ENCODE results near the gene UTP18.

The UTP18 gene

DNA sequence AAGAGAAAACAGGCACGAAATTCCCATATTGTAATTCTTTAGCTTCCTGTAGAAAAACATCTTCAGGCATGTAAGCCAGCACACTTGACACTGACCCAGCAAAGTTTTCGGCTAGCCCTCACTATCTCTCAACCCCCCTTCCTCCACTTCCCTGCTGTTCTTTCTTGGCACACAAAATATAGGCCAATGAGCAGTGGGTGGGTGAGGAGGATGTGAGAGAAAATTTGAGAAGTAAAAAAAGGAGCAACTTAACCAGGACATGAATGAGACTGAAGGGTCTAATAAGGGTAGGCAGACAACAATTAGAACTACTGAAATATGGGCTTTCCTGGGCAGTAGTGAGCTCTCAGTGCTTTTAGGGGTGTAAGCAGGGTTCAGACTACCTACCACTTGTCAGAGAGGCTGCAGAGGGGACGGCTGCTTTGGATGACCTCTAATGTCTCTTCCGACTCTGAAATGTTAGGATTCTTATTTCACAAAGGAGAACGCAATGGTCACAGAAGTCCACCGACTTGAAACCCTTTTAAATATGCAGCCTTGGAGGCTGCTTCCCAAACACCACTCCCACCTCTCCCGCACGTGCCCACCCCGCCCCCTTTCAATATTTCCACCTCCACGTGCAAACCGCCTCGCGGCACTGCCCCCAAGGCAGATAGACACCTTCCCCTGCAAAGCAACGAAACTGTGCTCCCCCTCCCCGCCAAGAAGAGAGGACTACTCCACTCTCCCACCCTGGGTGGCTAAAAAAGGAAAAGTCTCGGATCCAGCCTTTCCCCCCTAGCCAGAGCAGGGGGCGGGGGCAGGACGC is 1.4 kb upstream of the UTP18 start:
- TF ChIP-seq CREB1 (IDR thresholded peaks at IDR 0.05; ENCODE audit: low read depth) (no peak), TCF12 (IDR thresholded peaks at IDR 0.05; ENCODE audit: low read depth) (no peak), CEBPB (IDR thresholded peaks at IDR 0.05) (no peak), FOXM1 (IDR thresholded peaks at IDR 0.05; ENCODE audit: borderline replicate concordance, low read depth) (no peak), EGR1 (IDR thresholded peaks at IDR 0.05) (no peak), ZBTB7A (IDR thresholded peaks at IDR 0.05; ENCODE audit: low read depth) (no peak), YY1 (IDR thresholded peaks at IDR 0.05; ENCODE audit: low read depth) (no peak), TAF1 (IDR thresholded peaks at IDR 0.05; ENCODE audit: low read depth) (no peak), RAD21 (IDR thresholded peaks at IDR 0.05; ENCODE audit: low read depth) (no peak), TEAD4 (IDR thresholded peaks at IDR 0.05) (no peak), EP300 (IDR thresholded peaks at IDR 0.05; ENCODE audit: borderline replicate concordance) (no peak), NFIC (IDR thresholded peaks at IDR 0.05) (no peak)
- TF ChIP-seq, protein P1, sequence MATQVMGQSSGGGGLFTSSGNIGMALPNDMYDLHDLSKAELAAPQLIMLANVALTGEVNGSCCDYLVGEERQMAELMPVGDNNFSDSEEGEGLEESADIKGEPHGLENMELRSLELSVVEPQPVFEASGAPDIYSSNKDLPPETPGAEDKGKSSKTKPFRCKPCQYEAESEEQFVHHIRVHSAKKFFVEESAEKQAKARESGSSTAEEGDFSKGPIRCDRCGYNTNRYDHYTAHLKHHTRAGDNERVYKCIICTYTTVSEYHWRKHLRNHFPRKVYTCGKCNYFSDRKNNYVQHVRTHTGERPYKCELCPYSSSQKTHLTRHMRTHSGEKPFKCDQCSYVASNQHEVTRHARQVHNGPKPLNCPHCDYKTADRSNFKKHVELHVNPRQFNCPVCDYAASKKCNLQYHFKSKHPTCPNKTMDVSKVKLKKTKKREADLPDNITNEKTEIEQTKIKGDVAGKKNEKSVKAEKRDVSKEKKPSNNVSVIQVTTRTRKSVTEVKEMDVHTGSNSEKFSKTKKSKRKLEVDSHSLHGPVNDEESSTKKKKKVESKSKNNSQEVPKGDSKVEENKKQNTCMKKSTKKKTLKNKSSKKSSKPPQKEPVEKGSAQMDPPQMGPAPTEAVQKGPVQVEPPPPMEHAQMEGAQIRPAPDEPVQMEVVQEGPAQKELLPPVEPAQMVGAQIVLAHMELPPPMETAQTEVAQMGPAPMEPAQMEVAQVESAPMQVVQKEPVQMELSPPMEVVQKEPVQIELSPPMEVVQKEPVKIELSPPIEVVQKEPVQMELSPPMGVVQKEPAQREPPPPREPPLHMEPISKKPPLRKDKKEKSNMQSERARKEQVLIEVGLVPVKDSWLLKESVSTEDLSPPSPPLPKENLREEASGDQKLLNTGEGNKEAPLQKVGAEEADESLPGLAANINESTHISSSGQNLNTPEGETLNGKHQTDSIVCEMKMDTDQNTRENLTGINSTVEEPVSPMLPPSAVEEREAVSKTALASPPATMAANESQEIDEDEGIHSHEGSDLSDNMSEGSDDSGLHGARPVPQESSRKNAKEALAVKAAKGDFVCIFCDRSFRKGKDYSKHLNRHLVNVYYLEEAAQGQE (IDR thresholded peaks at IDR 0.05; ENCODE audit: low read depth), result no peak
- TF ChIP-seq, protein P2, sequence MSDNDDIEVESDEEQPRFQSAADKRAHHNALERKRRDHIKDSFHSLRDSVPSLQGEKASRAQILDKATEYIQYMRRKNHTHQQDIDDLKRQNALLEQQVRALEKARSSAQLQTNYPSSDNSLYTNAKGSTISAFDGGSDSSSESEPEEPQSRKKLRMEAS (IDR thresholded peaks at IDR 0.05), result peak; percentile 90
- TF ChIP-seq, protein P3, sequence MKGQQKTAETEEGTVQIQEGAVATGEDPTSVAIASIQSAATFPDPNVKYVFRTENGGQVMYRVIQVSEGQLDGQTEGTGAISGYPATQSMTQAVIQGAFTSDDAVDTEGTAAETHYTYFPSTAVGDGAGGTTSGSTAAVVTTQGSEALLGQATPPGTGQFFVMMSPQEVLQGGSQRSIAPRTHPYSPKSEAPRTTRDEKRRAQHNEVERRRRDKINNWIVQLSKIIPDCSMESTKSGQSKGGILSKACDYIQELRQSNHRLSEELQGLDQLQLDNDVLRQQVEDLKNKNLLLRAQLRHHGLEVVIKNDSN (IDR thresholded peaks at IDR 0.05), result peak; percentile 58; the same call in 1 of the 2 replicates

DNA sequence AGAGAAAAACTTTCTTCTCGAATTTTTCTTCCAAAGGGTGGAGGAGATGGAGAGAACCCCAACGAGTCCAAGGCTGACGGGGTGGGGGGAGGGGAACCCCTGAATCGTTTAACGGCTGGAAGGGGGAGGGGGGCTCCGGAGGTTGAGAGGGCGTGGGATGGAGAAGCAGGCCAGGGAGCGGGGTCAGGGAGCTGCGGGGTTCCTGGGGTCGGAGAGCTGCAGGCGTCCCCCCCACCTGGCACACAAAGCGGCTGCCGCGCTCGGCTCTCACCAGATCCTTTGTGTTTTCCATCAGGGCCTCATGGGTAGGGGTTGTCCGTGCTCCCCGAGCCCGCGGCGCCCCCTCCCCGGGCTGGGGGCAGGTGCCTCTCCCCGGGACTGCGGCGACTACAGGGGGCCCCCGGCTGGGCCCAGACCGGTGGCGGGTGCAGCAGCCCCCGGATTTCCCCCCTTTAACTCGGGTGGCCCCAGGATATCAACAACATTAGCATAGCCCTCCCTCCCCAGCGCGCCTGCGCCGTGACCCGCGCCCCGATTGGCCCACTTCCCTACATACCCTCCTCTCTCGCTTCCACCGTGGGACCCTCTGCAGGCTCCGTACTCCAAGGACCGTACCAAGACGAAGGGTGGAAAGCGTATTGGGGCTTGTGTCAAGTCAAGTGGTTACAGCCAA is 646 bp upstream of the UTP18 start, which contains the start of gene MBTD1:
Gene MBTD1 (minus strand): TSS at position 486 of the 673 bp plus-strand sequence. CDS start 34,888 bp downstream, outside the sequence.
- TF ChIP-seq TEAD4 (IDR thresholded peaks at IDR 0.05) (no peak), EGR1 (IDR thresholded peaks at IDR 0.05) (no peak), ZBTB7A (IDR thresholded peaks at IDR 0.05; ENCODE audit: low read depth) (peak; percentile 71), NFIC (IDR thresholded peaks at IDR 0.05) (no peak)

DNA sequence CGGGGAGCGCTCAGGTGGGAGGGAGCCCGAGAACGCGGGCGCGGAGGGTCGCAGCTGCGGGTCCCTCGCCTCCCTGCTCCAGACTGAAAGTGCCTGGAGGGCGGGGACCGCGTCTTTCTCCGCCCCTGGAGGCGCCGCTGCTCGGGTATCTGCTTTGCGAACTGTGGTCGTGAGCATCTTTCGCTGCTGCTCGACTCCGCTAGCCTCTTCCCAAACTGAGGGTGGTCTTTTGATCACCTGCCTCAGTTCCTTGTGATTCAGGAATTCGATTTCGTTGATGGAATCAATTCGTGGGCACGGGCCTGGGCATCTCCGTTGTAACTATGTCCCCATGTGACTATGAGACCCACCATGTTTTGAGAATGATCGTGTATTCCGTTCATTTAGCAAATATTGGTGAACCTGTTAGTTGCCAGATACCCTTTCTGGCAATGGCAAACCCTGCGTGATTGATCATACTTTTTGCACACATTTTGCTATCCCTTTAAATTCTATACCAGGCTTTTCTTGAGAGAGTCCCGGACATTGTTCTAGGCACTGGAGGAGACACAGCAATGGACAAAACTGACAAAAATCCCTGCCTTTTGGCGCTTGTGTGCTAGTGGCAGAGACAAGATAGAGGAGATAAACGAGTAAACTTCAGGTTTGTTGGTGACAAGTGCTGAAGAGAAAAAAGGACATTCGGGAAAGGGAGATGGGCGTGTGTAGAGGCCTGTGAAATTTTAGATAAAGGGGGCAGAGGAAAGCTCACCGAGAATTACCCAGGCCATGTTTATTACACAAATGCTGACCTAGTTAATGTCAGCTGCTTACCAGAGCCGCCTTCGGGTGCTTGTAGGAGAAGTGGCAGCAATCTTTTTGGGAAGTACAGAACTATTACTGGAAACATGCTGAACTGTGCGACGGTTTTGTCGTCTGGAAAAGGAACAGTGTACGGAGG is 948 bp downstream of the UTP18 start:
- TF ChIP-seq YY1 (IDR thresholded peaks at IDR 0.05; ENCODE audit: low read depth) (no peak), ZBTB7A (IDR thresholded peaks at IDR 0.05; ENCODE audit: low read depth) (peak; percentile 70; the same call in 1 of the 2 replicates)
- TF ChIP-seq, protein P1 (IDR thresholded peaks at IDR 0.05; ENCODE audit: low read depth), result no peak

DNA sequence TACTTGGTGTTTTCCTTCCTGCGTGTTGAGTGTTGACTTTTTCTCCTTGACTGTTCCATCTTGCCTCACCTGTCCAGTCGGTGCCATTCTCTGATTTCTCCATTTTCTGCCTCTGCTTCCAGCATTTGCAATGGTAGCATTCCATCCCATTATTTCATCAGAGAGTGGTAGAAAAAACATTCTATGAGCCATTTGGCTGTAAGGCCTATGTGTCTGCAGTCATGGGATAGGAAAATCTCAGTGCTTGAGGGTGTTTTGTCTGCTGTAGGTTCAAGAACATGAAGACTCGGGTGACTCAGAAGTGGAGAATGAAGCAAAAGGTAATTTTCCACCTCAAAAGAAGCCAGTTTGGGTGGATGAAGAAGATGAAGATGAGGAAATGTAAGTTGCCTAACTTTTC is 2.7 kb downstream of the UTP18 start:
- TF ChIP-seq, protein P3 (IDR thresholded peaks at IDR 0.05), result no peak
- TF ChIP-seq, protein P2 (IDR thresholded peaks at IDR 0.05), result no peak
- no peak for TF ChIP-seq ZBTB7A (IDR thresholded peaks at IDR 0.05; ENCODE audit: low read depth)

DNA sequence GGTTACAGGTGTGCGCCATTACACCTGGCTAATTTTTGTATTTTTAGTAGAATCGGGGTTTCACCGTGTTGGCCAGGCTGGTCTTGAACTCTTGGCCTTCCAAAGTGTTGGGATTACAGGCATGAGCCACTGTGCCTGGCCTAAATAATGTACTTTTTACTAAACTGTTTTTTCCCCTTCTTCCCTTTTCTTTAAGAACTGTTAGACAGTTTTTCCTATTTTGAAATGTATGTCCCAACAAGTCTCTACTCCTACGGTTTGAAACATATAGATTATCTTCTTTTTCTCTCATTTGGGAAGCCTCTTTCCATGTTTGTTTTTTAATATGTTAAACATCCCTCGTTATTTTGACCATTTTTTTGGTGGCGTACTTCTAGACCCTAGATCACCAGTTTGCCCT is 9.6 kb downstream of the UTP18 start:
- TF ChIP-seq CREB1 (IDR thresholded peaks at IDR 0.05; ENCODE audit: low read depth) (no peak), RAD21 (IDR thresholded peaks at IDR 0.05; ENCODE audit: low read depth) (no peak), FOXM1 (IDR thresholded peaks at IDR 0.05; ENCODE audit: borderline replicate concordance, low read depth) (no peak), EGR1 (IDR thresholded peaks at IDR 0.05) (no peak), EP300 (IDR thresholded peaks at IDR 0.05; ENCODE audit: borderline replicate concordance) (no peak), TCF12 (IDR thresholded peaks at IDR 0.05; ENCODE audit: low read depth) (no peak), TEAD4 (IDR thresholded peaks at IDR 0.05) (no peak), ZBTB7A (IDR thresholded peaks at IDR 0.05; ENCODE audit: low read depth) (no peak), CEBPB (IDR thresholded peaks at IDR 0.05) (no peak), YY1 (IDR thresholded peaks at IDR 0.05; ENCODE audit: low read depth) (no peak)
- TF ChIP-seq, protein P2 (IDR thresholded peaks at IDR 0.05), result no peak
- TF ChIP-seq, protein P3 (IDR thresholded peaks at IDR 0.05), result no peak
